DMS53 treated with DMSO at 0.1 percent for 48 hours (cell line): ENCODE measurements around the gene MEF2C.
"Not testable (repeated sequence)": the region's sequence is repeated elsewhere in the genome, so short reads cannot be mapped to it uniquely, and the experiment has no call there.

Experiments used
- DNase-seq: peaks from one replicate; lab custom pipeline; 2025; ENCODE audit not compliant: unreplicated experiment; lab: John Stamatoyannopoulos, UW

The MEF2C gene

GRCh38 chr5:88868468-88869068, 14.4 kb downstream of the MEF2C start:
- no peak for DNase-seq

DNA sequence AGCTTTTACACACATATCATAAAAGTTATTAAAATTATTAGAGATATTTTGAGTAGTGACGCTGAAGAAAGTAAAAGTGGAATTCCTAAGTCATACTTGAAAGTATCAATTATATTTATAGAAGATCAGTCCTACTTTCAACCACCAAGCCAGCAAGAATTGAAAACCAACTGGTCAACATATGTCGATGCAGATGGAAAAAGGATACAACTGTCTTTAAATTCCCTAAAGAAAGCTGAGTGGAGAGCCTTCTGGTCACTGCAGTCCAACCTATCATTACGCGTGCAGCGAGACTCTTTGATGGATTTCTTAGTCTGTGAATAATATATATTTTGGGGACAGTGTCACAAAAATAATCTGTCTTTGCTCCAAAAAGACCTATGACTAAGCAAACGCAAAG, 15.3 kb downstream of the MEF2C start:
- DNase-seq: no peak

DNA sequence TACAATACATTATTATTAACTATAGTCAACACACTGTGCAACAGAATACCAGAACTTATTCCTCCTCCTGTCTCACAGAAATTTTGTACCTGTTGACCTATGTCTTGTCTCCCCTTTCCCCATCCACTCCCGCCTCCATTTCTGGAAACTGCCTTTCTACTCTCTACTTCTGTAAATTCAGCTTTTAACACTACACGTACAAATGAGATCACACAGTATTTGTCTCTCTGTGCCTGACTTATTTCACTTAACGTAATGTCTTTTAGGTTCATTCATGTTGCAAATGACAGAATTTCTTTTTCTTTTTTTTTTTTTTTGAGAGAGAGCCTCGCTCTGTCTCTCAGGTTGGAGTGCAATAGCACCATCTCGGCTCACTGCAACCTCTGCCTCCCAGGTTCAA, 19.5 kb downstream of the MEF2C start:
- DNase-seq: no peak

GRCh38 chr5:88862547-88863175, 20.3 kb downstream of the MEF2C start:
- DNase-seq: no peak

DNA sequence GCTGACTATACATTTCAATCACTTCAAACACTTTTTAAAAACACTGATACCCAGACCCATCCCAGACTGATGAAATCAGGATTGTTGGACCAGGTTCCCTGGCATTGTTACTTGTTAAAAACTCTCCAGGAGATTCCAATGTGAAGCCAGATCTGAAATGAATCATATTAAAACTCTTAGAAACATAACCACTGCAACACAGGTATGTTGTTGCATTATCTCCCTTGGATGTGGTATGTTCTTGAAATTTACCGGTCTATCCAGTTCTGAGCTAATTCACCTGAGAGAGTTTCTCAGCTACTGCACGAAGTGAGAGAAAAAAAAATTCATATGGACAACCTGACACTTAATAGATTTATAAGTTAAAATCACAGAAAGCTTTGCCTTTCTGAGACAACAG, 21.8 kb downstream of the MEF2C start:
- no peak for DNase-seq

GRCh38 chr5:88860501-88860900, 22.5 kb downstream of the MEF2C start:
- DNase-seq: no peak

DNA sequence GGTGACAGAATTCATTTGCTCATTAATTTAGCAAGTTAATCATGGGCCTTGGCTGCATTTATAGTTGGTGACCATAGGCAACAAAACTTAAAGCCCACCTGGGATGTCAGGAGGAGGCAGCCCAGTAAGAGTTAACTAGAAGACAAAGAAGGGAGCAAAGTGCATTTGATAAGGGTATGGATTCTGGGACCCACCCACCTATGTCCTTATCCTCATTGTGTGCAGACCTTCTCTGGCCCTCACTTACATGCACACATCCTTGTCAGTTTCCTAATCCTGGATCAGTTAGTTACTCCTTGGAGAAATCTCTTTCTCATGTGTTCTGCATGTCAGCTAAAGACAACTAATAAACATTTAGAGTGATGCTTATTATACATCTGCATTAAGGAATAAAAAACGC, 24.6 kb downstream of the MEF2C start:
- DNase-seq: no peak

GRCh38 chr5:88856381-88856780, 26.6 kb downstream of the MEF2C start:
- DNase-seq: not testable (repeated sequence)

- no peak for DNase-seq
These were observed 28.2 kb downstream of the MEF2C start for GRCh38 chr5:88854769-88855168.

GRCh38 chr5:88847420-88847819, 35.6 kb downstream of the MEF2C start:
- no peak for DNase-seq

DNA sequence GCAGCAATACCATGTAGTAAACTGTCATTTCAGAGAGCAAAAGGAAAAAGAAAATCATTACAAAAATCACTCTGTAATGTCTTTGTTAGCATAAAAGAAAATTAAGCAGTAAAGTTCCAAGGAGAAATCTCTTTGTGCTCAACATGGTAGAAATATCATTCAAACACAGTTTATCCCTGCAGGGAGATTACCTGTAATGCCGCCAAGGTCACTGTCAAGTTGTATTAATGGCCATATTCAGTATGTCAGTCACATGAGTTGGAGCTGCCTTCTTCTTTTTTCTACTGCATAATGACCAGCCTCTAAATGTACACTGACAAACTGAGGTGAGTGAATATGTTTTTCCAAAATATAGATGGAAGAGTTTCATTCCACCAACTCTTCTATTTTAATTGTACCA, 36.5 kb downstream of the MEF2C start:
- DNase-seq: no peak

- no peak for DNase-seq
These were observed 37.8 kb downstream of the MEF2C start for GRCh38 chr5:88845081-88845697.

GRCh38 chr5:88842784-88843183, 40.2 kb downstream of the MEF2C start:
- DNase-seq: no peak

DNA sequence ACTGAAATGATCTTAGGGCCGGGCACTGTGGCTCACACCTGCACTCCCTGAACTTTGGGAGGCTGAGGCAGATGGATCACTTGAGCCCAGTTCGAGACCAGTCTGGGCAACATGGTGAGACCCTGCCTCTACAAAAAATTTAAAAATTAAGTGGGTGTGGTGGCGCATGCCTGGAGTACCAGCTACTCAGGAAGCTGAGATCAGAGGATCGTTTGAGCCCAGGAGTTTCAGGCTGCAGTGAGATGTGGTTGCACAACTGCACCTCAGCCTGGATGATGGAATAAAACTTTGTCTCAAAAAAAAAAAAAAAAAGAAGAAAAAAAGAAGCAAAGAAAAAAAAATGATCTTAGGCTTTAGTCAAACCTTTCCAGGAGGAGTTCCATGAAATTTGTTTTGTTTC, 41.8 kb downstream of the MEF2C start:
- no peak for DNase-seq

DNA sequence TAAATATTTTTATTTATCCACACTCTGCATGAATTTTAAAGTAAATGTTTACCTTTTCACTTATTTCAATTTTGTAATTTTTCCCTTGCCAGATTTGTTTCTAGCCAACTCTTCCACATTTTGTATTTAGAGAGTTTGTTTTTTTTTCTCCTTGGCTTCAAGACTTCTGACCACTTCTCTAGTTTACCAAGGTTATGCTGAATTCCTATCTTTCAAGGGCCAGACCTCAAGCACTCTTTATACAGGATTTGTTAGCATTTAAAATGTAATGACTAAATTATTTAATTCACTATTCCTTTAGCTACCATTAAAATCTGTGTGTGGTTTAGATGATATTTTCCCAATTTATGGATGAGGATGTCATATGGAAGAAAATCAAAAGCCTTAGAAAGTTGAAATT, 42.5 kb downstream of the MEF2C start:
- DNase-seq: no peak

DNA sequence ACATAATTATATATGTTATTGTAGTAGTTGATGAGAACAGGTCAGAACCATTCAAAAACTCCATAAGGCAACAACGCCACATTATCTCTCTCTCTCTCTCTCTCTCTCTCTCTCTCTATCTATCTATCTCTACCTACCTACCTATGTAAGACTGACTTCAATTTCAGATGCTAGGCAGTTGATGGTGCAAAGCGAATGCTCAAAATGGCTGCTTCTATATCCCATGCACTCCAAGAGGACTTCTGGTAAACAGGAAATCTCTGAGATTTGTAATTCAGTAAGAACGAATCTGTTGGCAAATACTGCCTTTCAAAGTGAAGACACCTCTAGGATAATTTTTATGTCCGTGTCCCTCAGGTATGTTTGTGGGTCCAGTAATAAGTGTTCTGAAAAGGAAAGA, 43.7 kb downstream of the MEF2C start:
- no peak for DNase-seq

GRCh38 chr5:88838500-88838899, 44.5 kb downstream of the MEF2C start:
- no peak for DNase-seq

- no peak for DNase-seq
These were observed 45.2 kb downstream of the MEF2C start for GRCh38 chr5:88837817-88838216.

GRCh38 chr5:88837222-88837621, 45.8 kb downstream of the MEF2C start:
- DNase-seq: no peak

DNA sequence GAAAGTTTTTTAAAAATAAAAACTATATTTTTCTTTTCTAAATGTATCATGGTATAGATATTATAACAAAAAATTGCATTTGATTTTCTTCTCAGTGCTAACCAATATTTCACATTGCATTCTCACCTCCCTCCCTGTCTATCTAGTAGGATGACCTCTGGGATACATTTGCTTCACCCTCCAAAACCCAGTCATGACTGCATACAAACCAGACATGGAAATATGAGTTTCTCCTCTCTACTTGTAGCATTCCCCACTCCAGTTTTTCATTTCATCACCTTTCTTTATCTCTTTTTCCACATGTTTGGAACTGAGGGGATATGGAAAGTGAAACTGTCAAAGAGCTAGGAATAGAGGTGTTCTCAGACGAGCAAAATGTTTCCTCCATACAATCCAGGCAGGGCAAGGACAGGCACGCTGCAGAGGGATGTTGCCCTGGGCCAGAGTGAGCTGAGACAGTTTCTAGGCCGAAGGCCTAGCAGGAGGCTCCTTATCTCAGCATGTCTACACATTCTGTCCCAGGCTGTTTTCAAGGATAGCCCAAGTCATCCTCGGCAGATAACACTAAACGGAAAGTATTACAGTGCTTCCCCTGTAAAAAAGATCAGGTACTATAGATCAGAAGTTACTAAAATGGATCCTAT, 46.7 kb downstream of the MEF2C start:
- no peak for DNase-seq

DNA sequence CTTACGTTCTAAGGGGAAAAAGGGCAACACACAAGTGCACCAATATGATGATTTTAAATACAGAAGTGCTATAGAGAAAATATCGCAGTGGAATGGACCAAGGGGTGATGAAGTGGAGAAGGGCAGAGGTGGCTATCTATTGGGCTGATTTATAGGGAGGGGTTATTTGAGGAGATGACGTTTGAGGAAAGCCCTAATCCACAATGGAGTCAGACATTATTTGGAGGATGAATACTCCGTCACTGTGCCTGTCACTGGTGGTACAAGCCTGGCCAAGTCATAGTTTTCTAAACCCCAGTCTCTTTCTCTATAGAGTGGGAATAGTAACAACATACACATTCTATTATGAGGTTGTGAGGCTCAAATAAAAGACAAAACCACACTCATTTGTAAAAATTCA, 48.5 kb downstream of the MEF2C start:
- DNase-seq: no peak

DNA sequence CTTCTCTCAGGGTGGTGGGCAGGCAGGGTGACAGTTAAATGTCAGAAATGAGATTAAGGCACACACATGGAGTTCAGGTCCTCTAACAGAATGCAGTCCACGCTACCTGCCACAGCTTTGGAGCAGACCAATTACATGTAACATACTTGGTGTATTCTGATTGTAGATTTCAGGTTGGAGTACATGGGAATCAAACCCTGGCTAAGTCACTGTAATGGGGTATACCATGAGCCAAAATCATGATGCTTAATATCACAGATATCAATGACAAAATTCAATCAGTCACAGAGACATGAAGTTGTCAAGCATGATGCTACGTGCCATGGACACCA, 48.9 kb downstream of the MEF2C start:
- DNase-seq: no peak
